HUES64 (cell line): ENCODE results near the gene PRMT2.

Experiments used
- H3K27ac ChIP-seq: 2 replicates; pipeline ENCODE4 v1.7.0; 2013; ENCODE audit warnings: low read depth, low read length, inconsistent platforms
- H3K27me3 ChIP-seq: 2 replicates; pipeline ENCODE4 v1.6.1; 2013; ENCODE audit warnings: mild to moderate bottlenecking, low read length; ENCODE audit not compliant: insufficient read depth
- H3K36me3 ChIP-seq: 2 replicates; pipeline ENCODE4 v1.6.1; 2013; ENCODE audit warnings: mild to moderate bottlenecking, low read length; ENCODE audit not compliant: insufficient read depth
- H3K4me1 ChIP-seq: 2 replicates; pipeline ENCODE4 v1.6.1; 2013; ENCODE audit warnings: mild to moderate bottlenecking, low read length, moderate library complexity; ENCODE audit not compliant: insufficient read depth
- H3K4me3 ChIP-seq: 2 replicates; pipeline ENCODE4 v1.5.1; 2013; ENCODE audit warnings: mild to moderate bottlenecking, low read length, moderate library complexity
- H3K9ac ChIP-seq: 2 replicates; pipeline ENCODE4 v1.6.1; 2013; ENCODE audit warnings: mild to moderate bottlenecking, low read depth, low read length
- H3K9me3 ChIP-seq: 2 replicates; pipeline ENCODE4 v1.6.1; 2013; ENCODE audit warnings: low read depth, low read length; ENCODE audit not compliant: insufficient read depth
- WGBS: fragments of 150-250, 120-280 bp; methylation state at CpG from one replicate; pipeline ENCODE4 v1.1.7; 2013; ENCODE audit warnings: missing lambda C conversion rate; 5-methylcytosine and 5-hydroxymethylcytosine counted together

The PRMT2 gene

GRCh38 chr21:46604975-46605766 lies 30.3 kb upstream of the PRMT2 start, which contains the start of gene S100B:
Gene S100B (minus strand): TSS chr21:46605082. CDS start chr21:46602415, 2,667 bp downstream.
- Histone ChIP-seq H3K36me3 (no peaks in the 10 kb centered on the region), H3K9ac (no peak within 1 kb of the TSS), H3K4me1 (peaks cover 27% of the 10 kb centered on the region), H3K27me3 (no peaks in the 10 kb centered on the region), H3K4me3 (no peak within 1 kb of the TSS), H3K27ac (no peak within 1 kb of the TSS), H3K9me3 (no peaks in the 10 kb centered on the region)
- WGBS: 75% methylated on average over 15 of the region's 15 CpGs

- no peak overlapping the region for H3K4me3 ChIP-seq
- H3K27ac ChIP-seq: no peak overlapping the region
- 0 out of 2 replicates have a peak, but pooled peaks cover 5% of the 10 kb centered on the region for H3K9me3 ChIP-seq
- H3K27me3 ChIP-seq: no peaks in the 10 kb centered on the region
- H3K36me3 ChIP-seq: no peaks in the 10 kb centered on the region
- H3K4me1 ChIP-seq: peaks cover 27% of the 10 kb centered on the region
- WGBS: 91% methylated on average over 14 of the region's 14 CpGs
- H3K9ac ChIP-seq: no peak overlapping the region
Observed at GRCh38 chr21:46605767-46606426, 29.6 kb upstream of the PRMT2 start.

- H3K4me1 ChIP-seq: peaks cover 27% of the 10 kb centered on the region
- H3K9ac ChIP-seq: no peak overlapping the region
- H3K9me3 ChIP-seq: 0 out of 2 replicates have a peak, but pooled peaks cover 6% of the 10 kb centered on the region
- no peak overlapping the region for H3K4me3 ChIP-seq
- H3K27me3 ChIP-seq: no peaks in the 10 kb centered on the region
- H3K36me3 ChIP-seq: no peaks in the 10 kb centered on the region
- no peak overlapping the region for H3K27ac ChIP-seq
- WGBS: 82% methylated on average over 7 of the region's 7 CpGs
Observed at GRCh38 chr21:46606427-46606813, 29.1 kb upstream of the PRMT2 start.

- WGBS: 100% methylated on average over 1 of the region's 2 CpGs
- Histone ChIP-seq H3K27me3 (no peaks in the 10 kb centered on the region), H3K4me3 (no peak overlapping the region), H3K9ac (no peak overlapping the region), H3K4me1 (peaks cover 26% of the 10 kb centered on the region), H3K36me3 (no peaks in the 10 kb centered on the region), H3K27ac (no peak overlapping the region), H3K9me3 (0 out of 2 replicates have a peak, but pooled peaks cover 6% of the 10 kb centered on the region)
Observed at GRCh38 chr21:46607636-46608035, 27.8 kb upstream of the PRMT2 start.

- Histone ChIP-seq H3K9ac (no peak overlapping the region), H3K27ac (no peak overlapping the region), H3K4me3 (no peak overlapping the region), H3K27me3 (no peaks in the 10 kb centered on the region), H3K9me3 (0 out of 2 replicates have a peak, but pooled peaks cover 6% of the 10 kb centered on the region), H3K36me3 (no peaks in the 10 kb centered on the region), H3K4me1 (peaks cover 16% of the 10 kb centered on the region)
- WGBS: 83% methylated on average over 3 of the region's 3 CpGs
Observed at GRCh38 chr21:46608672-46609111, 26.8 kb upstream of the PRMT2 start.

- Histone ChIP-seq H3K4me3 (no peak overlapping the region), H3K27me3 (no peaks in the 10 kb centered on the region), H3K9ac (no peak overlapping the region), H3K27ac (no peak overlapping the region), H3K9me3 (0 out of 2 replicates have a peak, but pooled peaks cover 6% of the 10 kb centered on the region), H3K36me3 (no peaks in the 10 kb centered on the region), H3K4me1 (peaks cover 4% of the 10 kb centered on the region; the same call in 1 of the 2 replicates)
- WGBS: 92% methylated on average over 6 of the region's 6 CpGs
Observed at GRCh38 chr21:46610018-46610701, 25.3 kb upstream of the PRMT2 start.

- H3K4me1 ChIP-seq: no peaks in the 10 kb centered on the region
- 0 out of 2 replicates have a peak, but pooled peaks cover 6% of the 10 kb centered on the region for H3K9me3 ChIP-seq
- no peak overlapping the region for H3K9ac ChIP-seq
- no peaks in the 10 kb centered on the region for H3K36me3 ChIP-seq
- no peak overlapping the region for H3K27ac ChIP-seq
- WGBS: 85% methylated on average over 6 of the region's 6 CpGs
- no peaks in the 10 kb centered on the region for H3K27me3 ChIP-seq
- H3K4me3 ChIP-seq: no peak overlapping the region
Observed at GRCh38 chr21:46613391-46613790, 22.1 kb upstream of the PRMT2 start.

- Histone ChIP-seq H3K9ac (no peak overlapping the region), H3K4me3 (no peak overlapping the region), H3K4me1 (0 out of 2 replicates have a peak, but pooled peaks cover 7% of the 10 kb centered on the region), H3K27ac (no peak overlapping the region), H3K36me3 (no peaks in the 10 kb centered on the region), H3K9me3 (no peaks in the 10 kb centered on the region), H3K27me3 (no peaks in the 10 kb centered on the region)
- 94% methylated on average over 2 of the region's 2 CpGs for WGBS
Observed at GRCh38 chr21:46616050-46616449, 19.4 kb upstream of the PRMT2 start.

GRCh38 chr21:46616656-46617055 lies 18.8 kb upstream of the PRMT2 start:
- WGBS: 100% methylated on average over 1 of the region's 1 CpG
- Histone ChIP-seq H3K9me3 (no peaks in the 10 kb centered on the region), H3K4me3 (no peak overlapping the region), H3K9ac (no peak overlapping the region), H3K36me3 (no peaks in the 10 kb centered on the region), H3K27me3 (no peaks in the 10 kb centered on the region), H3K4me1 (0 out of 2 replicates have a peak, but pooled peaks cover 7% of the 10 kb centered on the region), H3K27ac (no peak overlapping the region)

GRCh38 chr21:46617267-46618051 lies 18.0 kb upstream of the PRMT2 start:
- H3K27me3 ChIP-seq: no peaks in the 10 kb centered on the region
- H3K4me3 ChIP-seq: no peak overlapping the region
- peaks cover 7% of the 10 kb centered on the region; the same call in 1 of the 2 replicates for H3K4me1 ChIP-seq
- WGBS: 91% methylated on average over 4 of the region's 6 CpGs
- no peak overlapping the region for H3K27ac ChIP-seq
- no peaks in the 10 kb centered on the region for H3K9me3 ChIP-seq
- H3K36me3 ChIP-seq: no peaks in the 10 kb centered on the region
- H3K9ac ChIP-seq: no peak overlapping the region
